HepG2 (cell line): ENCODE results near the gene CDK12. TPM values are rescaled to one million over a fixed set of nuclear protein-coding genes. Genes with fewer than 3 reads are reported as not detected.
A peak's percentile ranks its signal among the peaks of the same experiment; 100 is the strongest.

Source experiments
- GPN1 ChIP-seq: sonication (generic); formaldehyde crosslinking; IDR thresholded peaks from 2 replicates; pipeline ENCODE4 v1.5.1; 2020; ENCODE audit warnings: missing genetic modification reagents, borderline replicate concordance
- HNF4G ChIP-seq, 2 experiments: sonication (generic) in 1 of 2; formaldehyde crosslinking in 1 of 2; IDR thresholded peaks; 2 replicates each; pipeline versions ENCODE4 v1.4.0 to v1.6.1; 2011 to 2020; ENCODE audit warnings: borderline replicate concordance in 2 of 2, low read depth in 2 of 2, mild to moderate bottlenecking in 2 of 2, low read length in 1 of 2, missing genetic modification reagents in 1 of 2, moderate library complexity in 1 of 2
- NFE2 ChIP-seq: sonication (generic); formaldehyde crosslinking; IDR thresholded peaks from 2 replicates; pipeline ENCODE4 v1.4.0; 2020; ENCODE audit warnings: missing genetic modification reagents
- ZBTB38 ChIP-seq: sonication (generic); formaldehyde crosslinking; IDR thresholded peaks from 2 replicates; pipeline ENCODE4 v1.5.1; 2020; ENCODE audit warnings: mild to moderate bottlenecking, missing genetic modification reagents
- ZNF276 ChIP-seq: sonication (generic); formaldehyde crosslinking; IDR thresholded peaks from 2 replicates; pipeline ENCODE4 v1.4.0; 2020; ENCODE audit warnings: mild to moderate bottlenecking, low read depth, missing genetic modification reagents
- ZNF281 ChIP-seq: sonication (generic); formaldehyde crosslinking; IDR thresholded peaks from 2 replicates; pipeline ENCODE4 v1.4.0; 2020; ENCODE audit warnings: missing genetic modification reagents, borderline replicate concordance
- ZNF513 ChIP-seq: sonication (generic); formaldehyde crosslinking; conservative IDR thresholded peaks from 2 replicates; pipeline ENCODE4 v1.5.0; 2020; ENCODE audit warnings: missing genetic modification reagents
- ZNF550 ChIP-seq: sonication (generic); formaldehyde crosslinking; IDR thresholded peaks from 2 replicates; pipeline ENCODE4 v1.4.0; 2020; ENCODE audit warnings: mild to moderate bottlenecking, missing genetic modification reagents, borderline replicate concordance
- ZNF616 ChIP-seq: sonication (generic); formaldehyde crosslinking; IDR thresholded peaks from 2 replicates; pipeline ENCODE4 v1.5.0; 2020; ENCODE audit warnings: low read depth, mild to moderate bottlenecking, missing genetic modification reagents
- ZNF7 ChIP-seq: IDR thresholded peaks from 2 replicates; pipeline ENCODE4 v1.6.1; 2016; ENCODE audit warnings: missing biosample characterization, missing genetic modification reagents
- ZNF772 ChIP-seq: sonication (generic); formaldehyde crosslinking; IDR thresholded peaks from 2 replicates; pipeline ENCODE4 v1.5.0; 2020; ENCODE audit warnings: mild to moderate bottlenecking, missing genetic modification reagents
- ZNF775 ChIP-seq: sonication (generic); formaldehyde crosslinking; IDR thresholded peaks from 2 replicates; pipeline ENCODE4 v1.4.0; 2020; ENCODE audit warnings: missing genetic modification reagents, mild to moderate bottlenecking, moderate library complexity, borderline replicate concordance
- ZSCAN21 ChIP-seq: sonication (generic); formaldehyde crosslinking; IDR thresholded peaks from 2 replicates; pipeline ENCODE4 v1.8.0; 2022; ENCODE audit warnings: mild to moderate bottlenecking, missing genetic modification reagents, moderate library complexity, borderline replicate concordance
- polyA plus RNA-seq, 8 experiments: library from polyadenylated mRNA; depleted of rRNA in 3 of 8; stranded (reverse) in 7 of 8; unstranded in 1 of 8; fragments of >200 nt; fragmentation: Illumina TruSeq in 4 of 8; extraction: Trizol in 4 of 8; gene quantifications; 2 replicates each; pipeline versions ENCODE4 v1.2.1 to v1.2.3, GENCODE V29; 2011 to 2016; ENCODE audit warnings: low read depth in 4 of 8, missing spikeins in 1 of 8, mixed read lengths in 1 of 8; ENCODE audit not compliant: insufficient read depth in 1 of 8
- total RNA-seq, 5 experiments: library from RNA; depleted of rRNA; stranded (reverse); fragments of >200 nt; fragmentation: Illumina TruSeq; extraction: Trizol; gene quantifications; 2 replicates each; pipeline ENCODE4 v1.2.3, GENCODE V29; 2016; ENCODE audit warnings: low read depth in 1 of 5
- TF ChIP-seq, protein P1 (sequence below): sonication (generic); formaldehyde crosslinking; IDR thresholded peaks from 2 replicates; pipeline ENCODE4 v1.4.0; 2020; ENCODE audit warnings: missing genetic modification reagents, mild to moderate bottlenecking, borderline replicate concordance
- TF ChIP-seq, protein P2 (sequence below): sonication (generic); formaldehyde crosslinking; IDR thresholded peaks from 2 replicates; pipeline ENCODE4 v1.5.1; 2020; ENCODE audit warnings: missing genetic modification reagents, mild to moderate bottlenecking, borderline replicate concordance

Gene CDK12
- total and polyA plus RNA-seq, 2 of the 13 experiments (the other 11 are each of a cell fraction or from before 2014, with no cell fraction given): 24.0 to 88.6 TPM

DNA sequence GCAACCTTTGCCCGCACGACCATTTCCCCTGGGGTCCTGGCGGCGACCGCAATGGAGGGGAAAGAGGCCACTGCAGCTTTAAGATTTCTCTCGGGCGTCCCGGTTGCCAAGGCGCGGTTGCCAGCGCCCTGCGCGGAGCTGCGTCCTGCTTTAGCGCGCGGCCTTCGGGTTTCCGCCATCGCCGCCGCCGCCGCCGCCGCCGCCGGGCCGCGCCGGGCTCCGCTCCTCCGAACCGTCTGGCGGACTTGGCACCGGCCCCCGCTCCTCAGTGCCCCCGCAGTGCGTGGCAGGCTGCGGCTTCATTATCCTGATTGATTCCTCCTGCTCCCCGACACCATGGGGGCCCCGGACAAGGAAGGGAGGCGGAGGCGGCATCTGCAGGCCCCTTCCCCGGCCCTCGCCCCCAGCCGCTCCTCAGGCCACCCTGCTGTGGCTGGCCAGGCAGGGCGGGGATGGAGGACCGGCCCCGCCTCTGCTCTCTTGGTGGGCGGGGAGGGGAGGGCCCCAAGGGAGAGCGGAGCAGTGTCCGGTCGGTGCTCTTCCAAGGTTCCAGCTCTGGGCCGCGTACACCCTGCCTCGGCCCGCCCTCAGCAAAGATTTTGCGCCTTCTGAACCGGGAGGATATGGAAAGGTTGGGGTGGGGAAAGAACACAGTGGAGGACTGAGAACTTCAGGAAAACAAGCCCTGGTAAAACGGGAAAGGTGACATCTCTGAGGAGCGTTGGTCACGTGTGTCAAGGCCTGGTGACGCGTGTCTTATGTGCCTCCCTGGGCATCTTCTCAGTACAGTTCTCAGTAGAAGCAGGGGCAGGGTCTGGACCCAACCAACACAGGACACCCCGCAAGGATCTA lies 112.4 kb downstream of the CDK12 start (continued):
- TF ChIP-seq, protein P1, sequence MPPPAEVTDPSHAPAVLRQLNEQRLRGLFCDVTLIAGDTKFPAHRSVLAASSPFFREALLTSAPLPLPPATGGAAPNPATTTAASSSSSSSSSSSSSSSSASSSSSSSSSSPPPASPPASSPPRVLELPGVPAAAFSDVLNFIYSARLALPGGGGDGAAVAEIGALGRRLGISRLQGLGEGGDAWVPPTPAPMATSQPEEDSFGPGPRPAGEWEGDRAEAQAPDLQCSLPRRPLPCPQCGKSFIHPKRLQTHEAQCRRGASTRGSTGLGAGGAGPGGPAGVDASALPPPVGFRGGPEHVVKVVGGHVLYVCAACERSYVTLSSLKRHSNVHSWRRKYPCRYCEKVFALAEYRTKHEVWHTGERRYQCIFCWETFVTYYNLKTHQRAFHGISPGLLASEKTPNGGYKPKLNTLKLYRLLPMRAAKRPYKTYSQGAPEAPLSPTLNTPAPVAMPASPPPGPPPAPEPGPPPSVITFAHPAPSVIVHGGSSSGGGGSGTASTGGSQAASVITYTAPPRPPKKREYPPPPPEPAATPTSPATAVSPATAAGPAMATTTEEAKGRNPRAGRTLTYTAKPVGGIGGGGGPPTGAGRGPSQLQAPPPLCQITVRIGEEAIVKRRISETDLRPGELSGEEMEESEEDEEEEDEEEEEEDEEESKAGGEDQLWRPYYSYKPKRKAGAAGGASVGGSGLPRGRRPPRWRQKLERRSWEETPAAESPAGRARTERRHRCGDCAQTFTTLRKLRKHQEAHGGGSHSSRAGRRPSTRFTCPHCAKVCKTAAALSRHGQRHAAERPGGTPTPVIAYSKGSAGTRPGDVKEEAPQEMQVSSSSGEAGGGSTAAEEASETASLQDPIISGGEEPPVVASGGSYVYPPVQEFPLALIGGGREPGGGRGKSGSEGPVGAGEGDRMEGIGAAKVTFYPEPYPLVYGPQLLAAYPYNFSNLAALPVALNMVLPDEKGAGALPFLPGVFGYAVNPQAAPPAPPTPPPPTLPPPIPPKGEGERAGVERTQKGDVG (CRISPR knock-in tag): 0 out of 2 replicates have a peak, but pooled peaks have one; percentile 42
- TF ChIP-seq ZSCAN21 (no peak), ZNF550 (CRISPR knock-in tag) (0 out of 2 replicates have a peak, but pooled peaks have one; percentile 47), ZNF772 (CRISPR knock-in tag) (peak; percentile 71; the same call in 1 of the 2 replicates), ZBTB38 (no peak), HNF4G (IDR thresholded peaks at IDR 0.05; ENCODE audit: borderline replicate concordance, low read depth, low read length) (no peak), HNF4G (CRISPR knock-in tag; IDR thresholded peaks at IDR 0.05; ENCODE audit: borderline replicate concordance, low read depth) (no peak), ZNF281 (CRISPR knock-in tag) (no peak), NFE2 (CRISPR knock-in tag) (no peak), ZNF513 (no peak), ZNF616 (no peak), ZNF775 (CRISPR knock-in tag) (no peak), GPN1 (no peak), ZNF7 (CRISPR knock-in tag) (no peak), ZNF276 (CRISPR knock-in tag) (no peak)
- TF ChIP-seq, protein P2, sequence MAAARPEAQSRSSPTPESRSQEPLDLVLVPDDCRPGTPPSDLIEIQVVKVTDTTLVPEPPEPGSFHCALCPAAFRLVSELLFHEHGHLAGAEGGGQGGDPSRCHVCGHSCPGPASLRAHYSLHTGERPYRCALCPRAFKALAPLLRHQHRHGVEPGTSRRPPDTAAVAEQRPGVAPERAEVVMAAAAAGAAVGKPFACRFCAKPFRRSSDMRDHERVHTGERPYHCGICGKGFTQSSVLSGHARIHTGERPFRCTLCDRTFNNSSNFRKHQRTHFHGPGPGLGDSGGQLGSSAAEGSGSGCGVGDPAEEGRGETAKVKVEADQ (CRISPR knock-in tag): no peak; the same call in 1 of the 2 replicates
